Neural crest cell (in vitro differentiated cells): ENCODE measurements around the gene HNRNPU. TPM values are rescaled to one million over a fixed set of nuclear protein-coding genes. Genes with fewer than 3 reads are reported as not detected.

Experiments
- DNase-seq: peaks from one replicate; pipeline ENCODE4 v3.0.0; 2021; ENCODE audit warnings: low read depth, mixed read lengths, low spot score
- H3K27ac Mint-ChIP-seq: one replicate; pipeline ENCODE4 v1.8.0; 2021; ENCODE audit warnings: mild to moderate bottlenecking, mixed read lengths; ENCODE audit not compliant: unreplicated experiment
- H3K27me3 Mint-ChIP-seq: 2 replicates; pipeline ENCODE4 v1.8.0; 2021; ENCODE audit warnings: low read depth, mild to moderate bottlenecking, mixed read lengths
- H3K36me3 Mint-ChIP-seq: 2 replicates; pipeline ENCODE4 v1.8.0; 2021; ENCODE audit warnings: low read depth, mild to moderate bottlenecking, mixed read lengths
- H3K4me1 Mint-ChIP-seq: 2 replicates; pipeline ENCODE4 v1.8.0; 2021; ENCODE audit warnings: mixed read lengths
- H3K4me3 Mint-ChIP-seq: one replicate; pipeline ENCODE4 v1.8.0; 2021; ENCODE audit warnings: mild to moderate bottlenecking, mixed read lengths
- H3K9me3 Mint-ChIP-seq: 2 replicates; pipeline ENCODE4 v1.8.0; 2021; ENCODE audit warnings: mixed read lengths
- CTCF ChIP-seq: fragments of 200-600 bp; sonication (generic); conservative IDR thresholded peaks from 2 replicates; pipeline ENCODE4 v1.5.0; 2021; ENCODE audit warnings: antibody characterized with exemption, mild to moderate bottlenecking
- total RNA-seq: library from RNA; stranded (reverse); gene quantifications from 2 replicates; pipeline ENCODE4 v1.2.1, GENCODE V29; 2021

The HNRNPU gene
- total RNA-seq, 1 donor from 2014 or later, result 695 TPM

GRCh38 chr1:244820131-244820530 lies 44.2 kb downstream of the HNRNPU start:
- Mint-ChIP-seq H3K27me3 (peaks cover 20% of the 10 kb centered on the region), H3K9me3 (no peaks in the 10 kb centered on the region), H3K4me1 (peaks cover 6% of the 10 kb centered on the region), H3K27ac (no peak overlapping the region), H3K4me3 (no peak overlapping the region), H3K36me3 (no peaks in the 10 kb centered on the region)
- no peak for DNase-seq
- TF ChIP-seq CTCF, result no peak

GRCh38 chr1:244817415-244817894 lies 46.9 kb downstream of the HNRNPU start:
- peaks cover 6% of the 10 kb centered on the region for H3K4me1 Mint-ChIP-seq
- DNase-seq, result no peak
- H3K4me3 Mint-ChIP-seq, result no peak overlapping the region
- no peak for TF ChIP-seq CTCF
- H3K9me3 Mint-ChIP-seq, result no peaks in the 10 kb centered on the region
- no peak overlapping the region for H3K27ac Mint-ChIP-seq
- H3K36me3 Mint-ChIP-seq, result no peaks in the 10 kb centered on the region
- peaks cover 33% of the 10 kb centered on the region for H3K27me3 Mint-ChIP-seq

- Mint-ChIP-seq H3K27me3 (peaks cover 33% of the 10 kb centered on the region), H3K4me1 (peaks cover 6% of the 10 kb centered on the region), H3K27ac (no peak overlapping the region), H3K36me3 (no peaks in the 10 kb centered on the region), H3K9me3 (no peaks in the 10 kb centered on the region), H3K4me3 (no peak overlapping the region)
- TF ChIP-seq CTCF, result no peak
- DNase-seq, result no peak
Measured at GRCh38 chr1:244815600-244816099, 48.7 kb downstream of the HNRNPU start.

GRCh38 chr1:244813327-244813726 lies 51.0 kb downstream of the HNRNPU start:
- H3K27me3 Mint-ChIP-seq, result peaks cover 33% of the 10 kb centered on the region
- no peak overlapping the region for H3K27ac Mint-ChIP-seq
- no peak for TF ChIP-seq CTCF
- H3K9me3 Mint-ChIP-seq, result no peaks in the 10 kb centered on the region
- no peak for DNase-seq
- peaks cover 6% of the 10 kb centered on the region for H3K4me1 Mint-ChIP-seq
- H3K4me3 Mint-ChIP-seq, result no peak overlapping the region
- H3K36me3 Mint-ChIP-seq, result no peaks in the 10 kb centered on the region

GRCh38 chr1:244810221-244810620 lies 54.1 kb downstream of the HNRNPU start:
- no peak overlapping the region for H3K27ac Mint-ChIP-seq
- no peak for DNase-seq

More at GRCh38 chr1:244810221-244810620, 54.1 kb downstream of the HNRNPU start:
- Mint-ChIP-seq H3K36me3 (no peaks in the 10 kb centered on the region), H3K4me3 (no peak overlapping the region), H3K27me3 (peaks cover 13% of the 10 kb centered on the region), H3K9me3 (no peaks in the 10 kb centered on the region), H3K4me1 (no peaks in the 10 kb centered on the region)
- TF ChIP-seq CTCF, result no peak
